Chondrocyte (in vitro differentiated cells): Measurements from ENCODE around the gene SATB2. TPM values are rescaled to one million over a fixed set of nuclear protein-coding genes. Genes with fewer than 3 reads are reported as not detected.

Source experiments
- DNase-seq: peaks from one replicate; pipeline ENCODE4 v3.0.0; 2021; ENCODE audit warnings: mixed read lengths, low spot score
- H3K27ac Mint-ChIP-seq: one replicate; pipeline ENCODE4 v1.8.0; 2021; ENCODE audit warnings: mild to moderate bottlenecking, moderate library complexity, mixed read lengths; ENCODE audit not compliant: unreplicated experiment
- H3K27me3 Mint-ChIP-seq: 2 replicates; pipeline ENCODE4 v1.8.0; 2021; ENCODE audit warnings: low read depth, mixed read lengths
- H3K36me3 Mint-ChIP-seq: 2 replicates; pipeline ENCODE4 v1.8.0; 2021; ENCODE audit warnings: low read depth, mixed read lengths
- H3K4me1 Mint-ChIP-seq: 2 replicates; pipeline ENCODE4 v1.8.0; 2021; ENCODE audit warnings: low read depth, mild to moderate bottlenecking, mixed read lengths
- H3K4me3 Mint-ChIP-seq: one replicate; pipeline ENCODE4 v1.8.0; 2021; ENCODE audit warnings: mild to moderate bottlenecking, moderate library complexity, mixed read lengths; ENCODE audit not compliant: unreplicated experiment
- H3K9me3 Mint-ChIP-seq: 2 replicates; pipeline ENCODE4 v1.8.0; 2021; ENCODE audit warnings: low read depth, mixed read lengths
- CTCF ChIP-seq: fragments of 200-600 bp; sonication (generic); IDR thresholded peaks from 2 replicates; pipeline ENCODE4 v1.5.0; 2021; ENCODE audit warnings: antibody characterized with exemption, mild to moderate bottlenecking, moderate library complexity
- total RNA-seq: library from RNA; stranded (reverse); gene quantifications from 3 replicates; pipeline ENCODE4 v1.2.1, GENCODE V29; 2021

The SATB2 gene
- total RNA-seq, 1 donor from 2014 or later: 11.6 TPM

DNA sequence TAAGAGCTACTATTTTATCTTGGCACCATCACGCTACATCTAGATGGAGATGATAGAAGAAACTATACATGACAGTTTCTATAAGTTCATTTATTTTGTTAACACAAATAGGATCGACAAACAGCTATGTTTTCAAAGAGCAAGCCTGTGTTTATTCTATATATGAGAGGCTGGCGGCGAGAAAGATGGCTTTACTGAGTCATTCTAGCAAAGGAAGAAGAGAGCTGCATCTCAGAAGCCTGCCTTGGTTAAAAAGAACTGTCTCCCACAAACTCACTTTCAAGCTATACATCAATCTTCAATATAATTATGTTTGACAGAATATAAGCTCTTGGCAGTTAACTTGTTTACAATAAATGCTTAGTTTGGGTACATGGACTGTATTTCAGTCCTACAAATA lies 13.0 kb downstream of the SATB2 start:
- Mint-ChIP-seq H3K4me3 (no peak overlapping the region), H3K36me3 (no peaks in the 10 kb centered on the region), H3K4me1 (peaks cover 11% of the 10 kb centered on the region), H3K27ac (no peak overlapping the region), H3K9me3 (no peaks in the 10 kb centered on the region), H3K27me3 (no peaks in the 10 kb centered on the region)
- no peak for DNase-seq
- TF ChIP-seq CTCF: no peak

- no peak for TF ChIP-seq CTCF
- no peaks in the 10 kb centered on the region for H3K27me3 Mint-ChIP-seq
- H3K4me3 Mint-ChIP-seq: no peak overlapping the region
- no peaks in the 10 kb centered on the region for H3K36me3 Mint-ChIP-seq
- no peaks in the 10 kb centered on the region for H3K9me3 Mint-ChIP-seq
- H3K27ac Mint-ChIP-seq: no peak overlapping the region
- H3K4me1 Mint-ChIP-seq: peaks cover 11% of the 10 kb centered on the region
- no peak for DNase-seq
Observed at GRCh38 chr2:199443589-199444130, 14.1 kb downstream of the SATB2 start.

DNA sequence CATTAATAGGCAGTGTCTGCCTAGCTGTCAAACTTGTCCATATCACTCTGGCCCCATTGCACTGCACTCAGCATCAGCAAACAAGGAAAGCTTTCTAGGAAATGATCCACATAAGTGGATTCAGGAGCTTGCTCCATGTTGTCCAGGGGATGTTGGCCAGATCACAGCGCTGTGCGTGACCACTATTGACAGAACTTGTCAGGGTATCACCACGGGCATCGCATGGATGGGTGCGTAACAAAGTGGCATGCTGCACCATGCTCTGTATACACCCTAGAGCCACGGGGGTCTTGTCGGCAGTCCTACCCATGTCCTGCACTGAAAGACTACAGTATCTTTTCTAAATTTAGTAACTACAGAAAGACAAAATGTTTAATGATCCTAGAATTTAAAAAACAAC lies 15.6 kb downstream of the SATB2 start:
- H3K9me3 Mint-ChIP-seq: no peaks in the 10 kb centered on the region
- H3K4me3 Mint-ChIP-seq: no peak overlapping the region
- peaks cover 11% of the 10 kb centered on the region for H3K4me1 Mint-ChIP-seq
- no peak for DNase-seq
- no peaks in the 10 kb centered on the region for H3K36me3 Mint-ChIP-seq
- no peak for TF ChIP-seq CTCF
- no peak overlapping the region for H3K27ac Mint-ChIP-seq
- H3K27me3 Mint-ChIP-seq: no peaks in the 10 kb centered on the region

- Mint-ChIP-seq H3K4me3 (no peak overlapping the region), H3K27me3 (no peaks in the 10 kb centered on the region), H3K9me3 (no peaks in the 10 kb centered on the region), H3K27ac (no peak overlapping the region), H3K36me3 (peaks cover under 1% of the 10 kb centered on the region), H3K4me1 (peaks cover 11% of the 10 kb centered on the region)
- DNase-seq: no peak
- TF ChIP-seq CTCF: no peak
Observed at GRCh38 chr2:199441759-199442158, 16.0 kb downstream of the SATB2 start.

DNA sequence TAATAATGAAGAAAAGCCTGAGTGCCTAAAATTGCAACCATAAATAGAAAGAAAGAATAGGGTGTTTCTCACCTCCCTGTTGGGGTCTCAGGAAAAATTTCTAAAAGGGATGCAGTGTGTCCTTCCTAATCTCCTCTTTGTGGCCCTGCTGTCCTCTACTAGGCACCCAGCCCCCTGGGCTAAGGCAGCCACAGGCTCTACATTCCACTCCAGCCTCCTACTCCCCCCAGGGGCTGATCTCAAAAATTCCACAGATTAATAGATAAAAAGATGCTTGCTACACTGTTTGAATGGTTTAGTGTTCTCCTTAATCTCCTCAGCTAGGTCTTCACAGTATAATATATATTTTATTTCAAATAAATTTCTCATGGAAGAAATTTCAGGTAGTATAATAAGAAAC lies 17.6 kb downstream of the SATB2 start:
- H3K9me3 Mint-ChIP-seq: no peaks in the 10 kb centered on the region
- H3K27ac Mint-ChIP-seq: no peak overlapping the region
- H3K27me3 Mint-ChIP-seq: no peaks in the 10 kb centered on the region
- DNase-seq: no peak
- H3K4me3 Mint-ChIP-seq: no peak overlapping the region
- TF ChIP-seq CTCF: no peak
- H3K4me1 Mint-ChIP-seq: peaks cover 11% of the 10 kb centered on the region
- peaks cover 3% of the 10 kb centered on the region for H3K36me3 Mint-ChIP-seq
